Endothelial cell of umbilical vein (primary cell): ENCODE data around the gene F5.

Source experiments
- CTCF ChIP-seq, 2 donors: IDR thresholded peaks; 1 replicate in 1 of 2; 2 replicates in 1 of 2; pipeline ENCODE4 v1.5.1; 2011; ENCODE audit warnings: low read length in 2 of 2, mild to moderate bottlenecking in 2 of 2, moderate library complexity in 2 of 2, control low read depth in 1 of 2, inconsistent platforms in 1 of 2, low read depth in 1 of 2; ENCODE audit not compliant: insufficient read depth in 1 of 2; ENCODE audit errors: extremely low read depth in 1 of 2
- EZH2 ChIP-seq: IDR thresholded peaks from 2 replicates; pipeline ENCODE4 v1.6.1; 2012; ENCODE audit warnings: borderline replicate concordance, low read depth, mild to moderate bottlenecking, moderate library complexity, low read length, inconsistent platforms; ENCODE audit not compliant: severe bottlenecking
- FOS ChIP-seq: IDR thresholded peaks from 2 replicates; pipeline ENCODE4 v1.6.1; 2011; ENCODE audit warnings: mild to moderate bottlenecking, low read length, moderate library complexity, borderline replicate concordance; ENCODE audit not compliant: insufficient read depth
- GATA2 ChIP-seq: IDR thresholded peaks from 2 replicates; pipeline ENCODE4 v1.7.0; 2011; ENCODE audit warnings: low read depth, mild to moderate bottlenecking, moderate library complexity, mixed read lengths, low read length; ENCODE audit not compliant: insufficient read length, insufficient read depth
- JUN ChIP-seq: IDR thresholded peaks from 2 replicates; pipeline ENCODE4 v1.6.1; 2011; ENCODE audit warnings: borderline replicate concordance, low read depth; ENCODE audit not compliant: insufficient read length, insufficient read depth
- MYC ChIP-seq: IDR thresholded peaks from one replicate; pipeline ENCODE4 v1.6.1; 2011; ENCODE audit warnings: mild to moderate bottlenecking, low read depth, low read length
- POLR2A ChIP-seq: IDR thresholded peaks from 2 replicates; pipeline ENCODE4 v1.6.1; 2012; ENCODE audit warnings: low read depth, mild to moderate bottlenecking, control low read depth, low read length
- POLR2AphosphoS5 ChIP-seq: IDR thresholded peaks from 2 replicates; pipeline ENCODE4 v1.6.1; 2012; ENCODE audit warnings: low read depth, mild to moderate bottlenecking, control low read depth, low read length, moderate library complexity; ENCODE audit not compliant: insufficient read depth
- TF ChIP-seq, protein P1 (sequence below): IDR thresholded peaks from 2 replicates; pipeline ENCODE4 v1.6.1; 2011; ENCODE audit not compliant: insufficient read depth, insufficient read length

DNA sequence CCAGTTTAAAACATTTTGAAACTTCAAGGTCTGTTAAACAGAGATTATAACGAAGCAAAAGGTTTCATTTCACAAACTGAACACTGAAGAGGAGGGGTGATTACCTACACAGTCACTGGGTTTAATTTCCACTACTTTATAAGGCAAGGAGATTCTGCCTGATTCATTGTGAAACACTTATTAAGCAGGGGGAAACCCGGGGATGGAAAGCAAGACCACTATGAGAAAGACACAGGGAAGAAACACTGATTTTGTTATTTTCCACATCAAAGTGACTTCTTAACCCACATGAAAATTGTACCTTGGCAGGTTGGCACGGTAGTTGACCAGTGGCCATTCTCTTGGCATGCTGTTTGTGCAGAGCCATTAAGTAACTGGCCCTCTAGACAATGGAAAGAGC, 8.1 kb upstream of the F5 start:
- TF ChIP-seq CTCF (IDR thresholded peaks at IDR 0.05; ENCODE audit: extremely low read depth in 1 of 2, insufficient read depth in 1 of 2, low read depth in 1 of 2, low read length in 2 of 2) (no peak), POLR2A (no peak), EZH2 (no peak), POLR2AphosphoS5 (no peak), JUN (no peak), FOS (no peak), MYC (no peak), GATA2 (no peak)
- TF ChIP-seq, protein P1, sequence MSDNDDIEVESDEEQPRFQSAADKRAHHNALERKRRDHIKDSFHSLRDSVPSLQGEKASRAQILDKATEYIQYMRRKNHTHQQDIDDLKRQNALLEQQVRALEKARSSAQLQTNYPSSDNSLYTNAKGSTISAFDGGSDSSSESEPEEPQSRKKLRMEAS, result no peak
